GM12875 (cell line): ENCODE measurements around the gene SLC30A10.

Experiments used
- H3K4me3 ChIP-seq: one replicate; pipeline ENCODE4 v1.5.1; 2011; ENCODE audit warnings: low read depth, low read length, control low read depth
- CTCF ChIP-seq: IDR thresholded peaks from 2 replicates; pipeline ENCODE4 v1.5.1; 2011; ENCODE audit warnings: low read depth, mild to moderate bottlenecking, control low read depth, inconsistent platforms, low read length, moderate library complexity, borderline replicate concordance; ENCODE audit not compliant: insufficient read depth

Gene SLC30A10

DNA sequence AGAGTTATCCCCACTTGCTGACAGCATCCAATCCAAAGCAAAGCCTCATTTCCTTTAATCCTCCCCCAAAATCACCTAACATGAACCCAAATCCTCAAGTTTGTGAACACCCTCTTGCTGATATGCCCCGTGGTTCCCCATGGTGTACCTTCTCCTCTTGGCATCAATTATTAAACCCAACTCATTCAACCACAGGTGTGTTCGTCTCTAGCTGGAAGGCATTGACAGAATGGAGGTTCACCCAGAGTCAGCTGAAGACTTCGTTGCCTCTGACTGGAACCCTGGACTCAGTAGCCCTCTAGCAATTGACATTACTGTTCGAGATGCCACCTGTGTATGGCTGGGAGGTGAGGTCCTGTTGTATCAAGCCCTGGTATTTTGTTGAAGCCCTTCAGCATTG lies 22.8 kb downstream of the SLC30A10 start:
- no peak for TF ChIP-seq CTCF
- no peak overlapping the region for H3K4me3 ChIP-seq

DNA sequence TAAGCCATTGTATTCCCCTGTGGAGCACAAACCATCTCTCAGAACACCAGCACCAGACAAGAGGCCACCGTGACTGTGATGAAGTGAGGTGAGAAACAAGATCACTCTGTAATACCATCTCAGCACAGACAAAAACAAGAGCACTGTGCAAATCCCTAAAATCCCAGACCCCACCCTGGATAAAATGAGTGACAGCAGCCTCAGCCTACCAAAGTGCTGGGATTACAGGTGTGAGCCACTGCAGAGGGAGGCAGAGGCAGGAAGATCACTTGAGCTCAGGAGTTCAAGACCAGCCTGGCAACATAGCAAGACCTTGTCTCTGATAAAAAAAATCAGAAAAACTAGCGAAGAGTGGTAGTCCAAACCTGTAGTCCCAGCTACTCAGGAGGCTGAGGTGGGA lies 23.4 kb downstream of the SLC30A10 start:
- TF ChIP-seq CTCF, result no peak
- H3K4me3 ChIP-seq, result no peak overlapping the region

DNA sequence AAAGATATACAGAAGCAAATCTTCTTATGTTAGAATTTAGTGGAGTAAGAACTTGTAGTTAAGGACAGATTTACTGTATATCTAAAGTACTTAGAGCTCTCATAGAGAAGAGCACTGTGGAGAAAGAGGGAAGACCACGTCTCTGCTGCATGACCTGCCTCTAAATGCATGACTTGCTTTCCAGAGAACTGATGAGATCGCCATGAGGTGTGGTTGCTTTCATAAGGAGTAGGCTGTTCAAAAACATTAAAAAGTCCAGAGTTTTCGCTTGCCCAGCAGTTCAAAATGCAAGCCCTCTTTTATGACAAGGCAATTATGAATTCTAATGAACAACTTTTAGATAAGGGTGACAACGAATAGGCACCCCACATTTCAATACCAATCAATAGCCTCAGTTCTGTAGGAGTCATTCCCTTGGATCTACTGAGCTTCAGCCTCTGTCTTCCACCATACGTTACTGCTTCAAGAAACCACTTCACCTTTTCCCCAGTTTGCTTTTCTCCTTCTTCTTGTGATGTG lies 24.9 kb downstream of the SLC30A10 start:
- H3K4me3 ChIP-seq, result no peak overlapping the region
- TF ChIP-seq CTCF, result no peak

- H3K4me3 ChIP-seq, result no peak overlapping the region
- no peak for TF ChIP-seq CTCF
Measured at GRCh38 chr1:219902951-219903350, 25.4 kb downstream of the SLC30A10 start.

DNA sequence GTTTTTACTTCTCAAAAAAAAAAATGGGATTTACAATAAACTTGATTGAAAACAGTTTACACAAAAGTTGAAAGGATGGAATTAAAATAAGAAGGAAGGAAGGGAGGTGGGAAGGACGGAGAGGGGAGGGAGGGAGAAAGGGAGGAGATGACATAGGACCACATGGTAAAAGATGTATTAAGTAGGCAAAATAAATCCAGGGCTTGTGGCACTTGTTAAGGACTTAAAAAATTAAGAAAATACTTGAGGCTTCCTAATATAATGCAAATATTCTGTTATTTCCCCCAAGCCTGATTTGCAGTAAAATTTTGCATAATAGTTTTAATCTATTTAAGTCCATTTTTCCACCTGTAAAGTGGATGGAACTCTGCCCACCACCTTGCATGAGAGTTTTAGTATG lies 27.5 kb downstream of the SLC30A10 start:
- H3K4me3 ChIP-seq, result no peak overlapping the region
- no peak for TF ChIP-seq CTCF

DNA sequence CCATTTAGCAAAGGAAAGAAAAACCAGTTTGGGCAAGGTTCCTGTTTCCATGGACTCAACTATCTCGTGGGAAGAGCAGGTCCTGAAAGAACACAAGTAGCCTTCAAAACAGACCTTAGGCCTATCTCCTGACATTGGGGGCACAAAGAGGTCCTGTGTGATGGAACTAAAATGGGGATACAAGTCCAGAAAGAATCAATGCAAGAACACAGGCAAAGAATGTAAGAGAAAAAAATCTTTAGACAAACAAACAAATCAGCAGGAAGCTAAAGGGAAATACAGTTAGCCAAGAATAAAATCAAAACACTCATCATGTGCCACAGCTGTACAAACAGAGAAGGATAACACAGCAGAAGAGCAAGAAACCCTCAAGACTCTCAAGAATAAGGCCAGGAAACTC lies 28.2 kb downstream of the SLC30A10 start:
- TF ChIP-seq CTCF, result no peak
- H3K4me3 ChIP-seq, result no peak overlapping the region

DNA sequence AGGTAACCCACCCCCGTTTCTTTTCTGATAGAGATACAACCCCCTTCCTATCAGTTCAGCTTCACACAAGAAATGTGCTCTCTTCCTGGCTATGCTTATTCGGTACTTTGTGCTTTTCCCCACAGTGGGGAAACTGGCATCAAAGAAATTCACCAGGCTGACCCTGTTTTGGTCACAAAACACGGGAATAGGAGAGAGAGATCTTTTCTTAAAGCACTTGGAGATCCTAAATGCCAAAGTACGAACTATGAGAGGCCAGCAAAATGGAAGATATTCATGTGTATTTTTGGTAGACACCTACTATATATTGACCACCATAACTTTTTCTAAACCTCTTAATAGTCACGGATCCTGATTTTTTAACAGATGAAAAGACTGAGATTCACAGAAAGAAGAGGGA lies 30.0 kb downstream of the SLC30A10 start:
- no peak overlapping the region for H3K4me3 ChIP-seq
- no peak for TF ChIP-seq CTCF
